ENCODE data around the gene SLC25A33. TPM values are rescaled to one million over a fixed set of nuclear protein-coding genes. Genes with fewer than 3 reads are reported as not detected.

The SLC25A33 gene
- total and polyA plus RNA-seq, 4 experiments from 2014 or later = 2.5 to 5.4 (median 3.6) TPM

DNA sequence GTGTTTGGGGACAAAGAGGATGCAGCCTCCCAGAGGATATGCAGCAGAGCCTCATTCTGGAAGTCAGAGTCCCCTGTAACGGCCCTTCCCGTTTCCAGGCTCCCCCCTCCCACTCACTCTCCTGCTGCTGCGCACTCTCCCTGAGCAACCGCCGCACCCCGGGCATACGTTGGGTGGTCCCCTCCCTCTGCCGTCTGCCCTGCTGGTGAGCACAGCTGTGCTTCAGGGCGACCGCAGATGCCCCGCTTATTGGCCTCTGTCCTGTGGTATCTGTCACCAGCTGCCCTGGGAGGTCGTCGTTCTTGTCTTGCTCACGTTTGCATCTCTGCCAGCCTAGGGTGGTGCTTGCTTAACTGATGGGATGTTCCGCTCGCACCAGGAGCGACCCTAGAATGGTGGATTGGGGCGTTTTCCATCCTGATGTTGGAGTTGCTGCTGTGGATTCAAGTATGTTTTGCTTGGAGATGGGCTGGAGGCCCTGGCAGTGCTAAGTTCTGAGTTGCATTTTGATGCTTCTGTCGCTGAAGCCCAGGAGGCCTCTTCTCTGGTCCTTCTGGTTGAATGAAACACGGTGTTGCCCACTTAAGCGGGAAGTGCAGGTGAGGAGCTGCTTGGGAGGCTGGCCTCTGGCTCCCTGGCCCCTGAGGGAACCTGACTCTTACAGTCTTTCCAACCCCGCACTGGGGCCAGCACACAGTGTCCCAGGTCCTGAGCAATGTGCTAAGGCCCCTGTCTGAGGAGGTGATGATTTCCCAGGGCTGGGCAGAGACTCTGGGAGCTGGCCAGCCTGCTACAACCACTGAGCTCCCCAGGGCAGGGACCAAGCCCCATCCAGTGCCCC lies 52.6 kb downstream of the SLC25A33 start:
- H3K4me1 Mint-ChIP-seq = peaks cover 14 to 48% (median 29%) of the 10 kb centered on the region in 4 donors
- POLR2A ChIA-PET (ENCODE audit: partially characterized antibody) = no interaction called here
- CTCF ChIA-PET (ENCODE audit: partially characterized antibody) = interaction anchor here (1.0 kb wide), 1 partner anchor 24 kb away, joined by 4 read pairs; no protein-coding TSS in a partner anchor

DNA sequence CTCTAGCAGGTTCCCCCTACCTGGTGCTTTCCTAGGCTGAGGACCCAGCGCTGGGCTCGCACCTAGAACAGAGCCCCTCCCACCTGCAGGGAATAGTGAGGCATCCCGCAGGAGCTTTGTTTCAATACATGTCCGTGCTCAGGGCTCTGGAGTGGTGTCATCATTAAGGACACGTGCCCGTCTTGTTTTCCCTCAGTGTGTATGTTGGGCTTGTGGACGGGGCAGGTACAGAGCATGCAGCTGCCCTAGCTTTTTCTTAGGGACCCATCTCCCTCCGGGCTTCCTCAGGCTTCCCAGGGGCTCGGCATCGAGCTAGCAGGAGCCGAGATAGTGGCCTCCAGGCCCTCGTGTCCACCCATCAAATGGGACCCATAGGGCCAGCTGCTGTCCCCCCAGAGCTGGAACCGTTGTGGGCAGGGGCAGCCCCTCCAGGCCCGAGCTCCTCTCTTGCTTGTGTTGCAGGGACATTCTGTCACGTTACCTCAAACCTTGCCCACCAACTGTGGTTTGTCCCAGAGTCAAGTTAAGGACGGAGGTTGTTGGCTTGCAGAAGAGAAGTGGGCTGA lies 53.3 kb downstream of the SLC25A33 start:
- no peak overlapping the region for H3K4me3 Mint-ChIP-seq
- no peak for DNase-seq
- Histone ChIP-seq H3K9me3 (ENCODE audit: control insufficient read depth in 1 of 2, low read length in 2 of 2) (no peaks in the 10 kb centered on the region), H3K4me1 (ENCODE audit: insufficient read depth, low read length) (peaks cover 42% of the 10 kb centered on the region), H3K36me3 (ENCODE audit: insufficient read depth, low read length) (peaks cover 3% of the 10 kb centered on the region), H3K27ac (ENCODE audit: low read depth, low read length) (no peak overlapping the region), H3K27me3 (ENCODE audit: insufficient read depth, low read length) (no peaks in the 10 kb centered on the region), H3K4me3 (ENCODE audit: low read length in 2 of 2) (no peak overlapping the region)
- peaks cover 14 to 48% (median 29%) of the 10 kb centered on the region in 4 donors for H3K4me1 Mint-ChIP-seq
- no peaks in the 10 kb centered on the region for H3K36me3 Mint-ChIP-seq
- POLR2A ChIA-PET (ENCODE audit: partially characterized antibody) = interaction anchor here (1.2 kb wide), 1 partner anchor 275 kb away, joined by 3 read pairs; no protein-coding TSS in a partner anchor
- no peaks in the 10 kb centered on the region for H3K27me3 Mint-ChIP-seq
- CTCF ChIA-PET (ENCODE audit: partially characterized antibody) = interaction anchor here (1.0 kb wide), 1 partner anchor 23 kb away, joined by 4 read pairs; no protein-coding TSS in a partner anchor
- intact Hi-C loops (cut with micrococcal nuclease) = no loop called here
- H3K27ac Mint-ChIP-seq = peak overlapping the region in 1 of 7 donors; percentile 17
- no peaks in the 10 kb centered on the region for H3K9me3 Mint-ChIP-seq

More for the DNA sequence above, 52.6 kb downstream of the SLC25A33 start:
- peak overlapping the region in 2 of 7 donors; percentile 2 to 14 for H3K27ac Mint-ChIP-seq
- H3K4me1 ChIP-seq (ENCODE audit: insufficient read depth, low read length) = peaks cover 42% of the 10 kb centered on the region
- peaks cover 3% of the 10 kb centered on the region for H3K36me3 ChIP-seq (ENCODE audit: insufficient read depth, low read length)
- H3K9me3 Mint-ChIP-seq = no peaks in the 10 kb centered on the region
- H3K4me3 Mint-ChIP-seq = peak overlapping the region in 4 of 8 donors; percentile 1 to 68 (median 24)
- no peaks in the 10 kb centered on the region for H3K9me3 ChIP-seq (ENCODE audit: control insufficient read depth in 1 of 2, low read length in 2 of 2)
- no peaks in the 10 kb centered on the region for H3K27me3 Mint-ChIP-seq
- peak in 1 of 5 donors; percentile 23 for DNase-seq
- no peaks in the 10 kb centered on the region for H3K27me3 ChIP-seq (ENCODE audit: insufficient read depth, low read length)
- no peak overlapping the region for H3K4me3 ChIP-seq (ENCODE audit: low read length in 2 of 2)
- no peaks in the 10 kb centered on the region for H3K36me3 Mint-ChIP-seq
- H3K27ac ChIP-seq (ENCODE audit: low read depth, low read length) = no peak overlapping the region
- intact Hi-C loops (cut with micrococcal nuclease) = no loop called here

DNA sequence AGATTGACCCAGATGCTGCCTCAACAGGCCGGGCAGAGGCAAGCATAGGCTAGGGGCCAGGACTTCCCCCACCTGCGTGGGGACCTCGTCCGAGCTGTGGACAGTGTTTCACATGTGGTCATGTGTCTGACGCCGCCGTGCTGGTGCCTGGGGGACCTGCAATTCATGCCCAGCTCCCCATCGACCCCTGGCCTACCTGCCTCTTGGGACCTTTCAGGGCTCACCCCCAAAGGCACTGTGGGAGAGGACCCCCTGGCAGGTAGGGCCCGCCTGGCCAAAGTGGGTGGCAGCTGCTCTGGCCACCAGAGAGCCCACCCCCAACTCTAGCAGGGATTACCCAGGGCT lies 53.9 kb downstream of the SLC25A33 start:
- peaks cover 14 to 42% (median 28%) of the 10 kb centered on the region in 4 donors for H3K4me1 Mint-ChIP-seq
- intact Hi-C loops (cut with micrococcal nuclease) = no loop called here
- CTCF ChIA-PET (ENCODE audit: partially characterized antibody) = no interaction called here
- no peaks in the 10 kb centered on the region for H3K27me3 Mint-ChIP-seq
- no peak for DNase-seq
- H3K9me3 Mint-ChIP-seq = no peaks in the 10 kb centered on the region
- Histone ChIP-seq H3K4me1 (ENCODE audit: insufficient read depth, low read length) (peaks cover 38% of the 10 kb centered on the region), H3K4me3 (ENCODE audit: low read length in 2 of 2) (no peak overlapping the region), H3K27me3 (ENCODE audit: insufficient read depth, low read length) (no peaks in the 10 kb centered on the region), H3K27ac (ENCODE audit: low read depth, low read length) (no peak overlapping the region), H3K9me3 (ENCODE audit: control insufficient read depth in 1 of 2, low read length in 2 of 2) (no peaks in the 10 kb centered on the region), H3K36me3 (ENCODE audit: insufficient read depth, low read length) (peaks cover 3% of the 10 kb centered on the region)
- POLR2A ChIA-PET (ENCODE audit: partially characterized antibody) = interaction anchor here (1.2 kb wide), 1 partner anchor 275 kb away, joined by 3 read pairs; no protein-coding TSS in a partner anchor
- H3K27ac Mint-ChIP-seq = peak overlapping the region in 2 of 7 donors; percentile 27 to 62
- H3K36me3 Mint-ChIP-seq = peaks cover 0 to under 1% of the 10 kb centered on the region in 2 donors
- no peak overlapping the region for H3K4me3 Mint-ChIP-seq

DNA sequence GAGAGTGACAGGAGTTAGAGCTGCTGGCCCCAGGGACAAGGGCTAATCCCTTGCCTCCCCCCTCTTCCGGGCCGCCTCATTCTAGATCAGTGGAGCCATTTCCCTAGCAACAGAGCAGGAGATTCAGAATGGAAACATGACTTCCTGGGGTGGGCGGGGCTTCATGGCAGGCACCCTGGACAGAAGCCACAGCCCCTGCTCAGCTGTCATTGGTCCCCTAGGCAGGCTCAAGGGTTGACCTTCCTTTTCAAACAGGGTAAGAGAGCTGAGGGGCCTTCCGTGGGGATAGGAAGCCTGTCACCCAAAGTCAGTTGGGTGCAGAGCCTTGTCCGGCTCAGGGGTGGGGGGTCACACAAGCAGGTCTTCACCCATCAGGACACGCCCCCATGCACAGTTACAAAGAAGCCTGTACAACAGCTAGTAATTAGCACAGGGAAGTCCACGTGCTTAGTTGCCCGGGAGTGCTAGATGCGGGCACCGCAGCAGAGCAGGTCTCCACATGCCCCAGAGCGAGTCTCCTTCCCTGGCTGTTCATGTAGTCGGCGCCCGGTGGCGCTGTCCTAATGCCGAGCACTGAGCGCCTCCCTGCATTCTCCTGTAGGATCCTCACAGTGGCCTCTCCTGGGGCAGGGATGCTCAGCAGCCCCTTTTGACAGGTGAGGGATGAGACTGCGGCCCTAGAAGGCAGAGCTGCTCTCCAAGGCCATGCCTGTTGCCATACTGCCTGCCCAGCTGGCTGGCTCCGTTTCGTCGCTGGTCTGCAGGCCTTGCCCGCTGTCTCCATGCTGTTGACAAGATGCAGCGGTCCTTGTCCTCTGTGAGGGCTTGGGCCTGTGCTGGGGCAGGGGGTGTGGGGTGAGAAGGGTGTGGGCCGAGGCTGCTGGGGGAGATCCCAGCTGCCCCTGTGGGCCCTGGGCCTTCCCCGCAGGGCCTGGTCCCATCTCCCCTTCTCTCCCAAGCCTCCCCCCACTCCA lies 54.5 kb downstream of the SLC25A33 start:
- no peaks in the 10 kb centered on the region for H3K9me3 Mint-ChIP-seq
- Histone ChIP-seq H3K4me1 (ENCODE audit: insufficient read depth, low read length) (peaks cover 36% of the 10 kb centered on the region), H3K4me3 (ENCODE audit: low read length in 2 of 2) (no peak overlapping the region), H3K9me3 (ENCODE audit: control insufficient read depth in 1 of 2, low read length in 2 of 2) (no peaks in the 10 kb centered on the region), H3K27me3 (ENCODE audit: insufficient read depth, low read length) (no peaks in the 10 kb centered on the region), H3K36me3 (ENCODE audit: insufficient read depth, low read length) (peaks cover 3% of the 10 kb centered on the region), H3K27ac (ENCODE audit: low read depth, low read length) (no peak overlapping the region)
- intact Hi-C loops (cut with micrococcal nuclease) = no loop called here
- peak overlapping the region in 4 of 7 donors; percentile 15 to 85 (median 44) for H3K27ac Mint-ChIP-seq
- DNase-seq = peak in 4 of 5 donors; percentile 10 to 29 (median 22)
- ChIA-PET POLR2A (ENCODE audit: partially characterized antibody) (interaction anchor here (1.2 kb wide), 1 partner anchor 274 kb away, joined by 3 read pairs; no protein-coding TSS in a partner anchor), CTCF (ENCODE audit: partially characterized antibody) (no interaction called here)
- H3K36me3 Mint-ChIP-seq = peaks cover 0 to 2% of the 10 kb centered on the region in 2 donors
- no peaks in the 10 kb centered on the region for H3K27me3 Mint-ChIP-seq
- peaks cover 12 to 40% (median 25%) of the 10 kb centered on the region in 4 donors for H3K4me1 Mint-ChIP-seq
- H3K4me3 Mint-ChIP-seq = no peak overlapping the region

DNA sequence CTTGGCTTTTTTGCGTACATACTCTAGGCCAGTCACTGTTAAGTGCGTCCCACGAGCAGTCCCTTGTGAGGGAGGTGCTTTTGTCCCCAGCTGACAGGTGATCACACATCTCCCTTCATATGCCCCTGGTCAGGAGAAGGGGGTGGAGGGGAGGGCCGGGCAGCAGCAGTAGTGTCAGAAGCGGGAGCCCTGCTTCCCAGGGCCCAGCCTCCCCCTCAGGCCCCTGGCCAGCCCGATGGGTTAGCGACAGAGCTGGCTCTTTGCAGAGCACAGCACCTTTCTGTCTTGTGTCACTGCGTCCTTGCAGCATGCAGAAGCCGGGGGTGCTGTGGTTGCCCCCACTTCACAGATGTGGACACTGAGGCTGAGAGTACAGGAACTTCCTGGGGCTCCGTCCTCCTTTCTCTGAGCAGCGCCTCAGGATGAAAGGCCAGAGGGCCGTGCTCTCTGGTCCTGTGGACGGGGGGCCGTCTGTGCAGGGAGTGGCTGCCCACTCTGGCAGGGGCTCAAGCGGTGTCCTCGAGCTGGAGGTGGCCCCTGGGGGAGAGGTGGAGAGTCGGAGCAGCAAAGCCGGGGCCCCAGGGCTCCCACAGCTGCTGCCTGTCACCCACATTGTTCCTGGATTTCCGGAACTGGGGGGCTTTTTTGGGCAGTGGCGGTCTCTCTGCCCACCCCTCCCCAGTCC lies 55.3 kb downstream of the SLC25A33 start:
- Mint-ChIP-seq H3K27me3 (no peaks in the 10 kb centered on the region), H3K27ac (no peak overlapping the region), H3K9me3 (no peaks in the 10 kb centered on the region), H3K4me1 (peaks cover 11 to 37% (median 23%) of the 10 kb centered on the region in 4 donors), H3K4me3 (no peak overlapping the region), H3K36me3 (peaks cover 0 to 2% of the 10 kb centered on the region in 2 donors)
- POLR2A ChIA-PET (ENCODE audit: partially characterized antibody) = no interaction called here
- intact Hi-C loops (cut with micrococcal nuclease) = no loop called here
- Histone ChIP-seq H3K27ac (ENCODE audit: low read depth, low read length) (no peak overlapping the region), H3K27me3 (ENCODE audit: insufficient read depth, low read length) (no peaks in the 10 kb centered on the region), H3K4me1 (ENCODE audit: insufficient read depth, low read length) (peaks cover 32% of the 10 kb centered on the region), H3K9me3 (ENCODE audit: control insufficient read depth in 1 of 2, low read length in 2 of 2) (no peaks in the 10 kb centered on the region), H3K36me3 (ENCODE audit: insufficient read depth, low read length) (peaks cover 3% of the 10 kb centered on the region), H3K4me3 (ENCODE audit: low read length in 2 of 2) (no peak overlapping the region)
- no peak for DNase-seq
- CTCF ChIA-PET (ENCODE audit: partially characterized antibody) = no interaction called here

DNA sequence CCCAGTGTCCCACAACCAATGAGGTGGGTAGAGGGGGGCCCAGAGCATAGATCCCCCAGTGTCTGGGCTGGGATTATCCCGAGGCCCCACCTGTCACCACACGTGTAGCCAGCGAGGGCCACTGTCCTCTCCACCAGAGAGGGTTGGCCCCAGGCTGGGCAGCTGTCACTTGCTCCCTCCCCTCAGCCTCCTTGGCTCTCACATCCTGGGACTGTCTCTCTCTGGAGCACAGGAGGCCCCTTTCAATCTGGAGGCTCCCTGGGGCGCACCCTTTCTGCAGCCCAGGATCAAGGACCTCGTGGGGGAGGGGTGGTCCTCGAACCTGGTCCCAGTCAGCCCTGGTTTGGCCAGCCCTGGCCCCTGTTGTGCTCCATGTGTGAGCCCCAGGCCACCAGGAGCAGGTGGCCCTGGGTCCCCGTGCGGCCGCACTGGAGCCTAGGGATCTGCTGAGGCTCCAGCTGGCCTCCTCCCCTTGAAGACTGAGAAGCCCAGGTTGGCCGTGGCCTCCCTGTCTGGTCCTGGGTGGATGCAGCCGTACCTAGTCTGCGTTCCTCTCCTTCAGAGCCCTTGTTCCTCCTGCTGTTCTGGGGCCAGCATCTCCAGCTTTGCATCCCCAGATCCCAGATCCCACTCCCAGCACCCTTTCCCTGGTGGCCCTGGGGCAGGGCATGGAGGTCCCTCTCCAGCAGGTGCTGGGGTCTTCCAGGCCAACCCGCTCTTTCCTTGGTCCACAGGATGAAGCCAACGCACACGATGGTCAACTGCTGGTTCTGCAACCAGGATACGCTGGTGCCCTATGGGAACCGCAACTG lies 56.1 kb downstream of the SLC25A33 start:
- peaks cover 8% of the 10 kb centered on the region for H3K36me3 ChIP-seq (ENCODE audit: insufficient read depth, low read length)
- no peak overlapping the region for H3K27ac ChIP-seq (ENCODE audit: low read depth, low read length)
- H3K27me3 ChIP-seq (ENCODE audit: insufficient read depth, low read length) = no peaks in the 10 kb centered on the region
- Mint-ChIP-seq H3K27me3 (no peaks in the 10 kb centered on the region), H3K36me3 (peaks cover 0 to 8% of the 10 kb centered on the region in 2 donors), H3K9me3 (no peaks in the 10 kb centered on the region), H3K4me3 (no peak overlapping the region), H3K4me1 (peaks cover 8 to 29% (median 18%) of the 10 kb centered on the region in 4 donors), H3K27ac (no peak overlapping the region)
- ChIA-PET POLR2A (ENCODE audit: partially characterized antibody) (no interaction called here), CTCF (ENCODE audit: partially characterized antibody) (no interaction called here)
- intact Hi-C loops (cut with micrococcal nuclease) = no loop called here
- no peaks in the 10 kb centered on the region for H3K9me3 ChIP-seq (ENCODE audit: control insufficient read depth in 1 of 2, low read length in 2 of 2)
- H3K4me1 ChIP-seq (ENCODE audit: insufficient read depth, low read length) = peaks cover 24% of the 10 kb centered on the region
- no peak overlapping the region for H3K4me3 ChIP-seq (ENCODE audit: low read length in 2 of 2)
- DNase-seq = peak in 1 of 5 donors; percentile 5
